H1 (cell line): Measurements from ENCODE around the gene RPS19. TPM values are rescaled to one million over a fixed set of nuclear protein-coding genes. Genes with fewer than 3 reads are reported as not detected.

Experiments used
- ASH2L ChIP-seq: fragments of 200-600, 300-600 bp; sonication (generic); IDR thresholded peaks from one replicate; pipeline ENCODE4 v1.7.1; 2017; ENCODE audit warnings: low read length
- BACH1 ChIP-seq: IDR thresholded peaks from 2 replicates; pipeline ENCODE4 v1.6.1; 2012; ENCODE audit warnings: low read length, improper control_type of control experiment
- CBX5 ChIP-seq: fragments of 300-800, 300-1000 bp; sonication (generic); IDR thresholded peaks from 2 replicates; pipeline ENCODE4 v1.7.1; 2016; ENCODE audit warnings: antibody characterized with exemption, low read length, low read depth
- CHD2 ChIP-seq: IDR thresholded peaks from 2 replicates; pipeline ENCODE4 v1.6.1; 2012; ENCODE audit warnings: low read length, improper control_type of control experiment
- CREB1 ChIP-seq: IDR thresholded peaks from 2 replicates; pipeline ENCODE4 v1.6.1; 2012; ENCODE audit warnings: inconsistent platforms
- E2F6 ChIP-seq: IDR thresholded peaks from 2 replicates; pipeline ENCODE4 v1.6.1; 2012; ENCODE audit warnings: inconsistent platforms
- EZH2 ChIP-seq: fragments of 200-600 bp; sonication (generic); IDR thresholded peaks from 2 replicates; pipeline ENCODE4 v1.7.1; 2012; ENCODE audit warnings: low read depth, mild to moderate bottlenecking, moderate library complexity, low read length, inconsistent platforms; ENCODE audit not compliant: severe bottlenecking
- FOSL1 ChIP-seq: IDR thresholded peaks from 2 replicates; pipeline ENCODE4 v1.6.1; 2011; ENCODE audit warnings: mild to moderate bottlenecking, low read depth, low read length, moderate library complexity; ENCODE audit not compliant: insufficient read depth
- HDAC2 ChIP-seq, 2 experiments: fragments of 300-600 bp in 1 of 2; sonication (generic) in 1 of 2; IDR thresholded peaks; 2 replicates each; pipeline ENCODE4 v1.6.1; 2011 to 2012; ENCODE audit warnings: low read depth in 2 of 2, low read length in 2 of 2, mild to moderate bottlenecking in 2 of 2, moderate library complexity in 2 of 2, borderline replicate concordance in 1 of 2, inconsistent platforms in 1 of 2
- HDAC6 ChIP-seq: IDR thresholded peaks from one replicate; pipeline ENCODE4 v1.7.1; 2012; ENCODE audit warnings: low read depth, mild to moderate bottlenecking, inconsistent platforms, low read length, moderate library complexity
- JUN ChIP-seq: IDR thresholded peaks from 2 replicates; pipeline ENCODE4 v1.6.1; 2011; ENCODE audit warnings: low read depth, mild to moderate bottlenecking, improper control_type of control experiment, low read length
- JUND ChIP-seq: IDR thresholded peaks from 2 replicates; pipeline ENCODE4 v1.6.1; 2011; ENCODE audit warnings: mild to moderate bottlenecking, improper control_type of control experiment, low read length
- KDM1A ChIP-seq: fragments of 200-600, 300-600 bp; sonication (generic); IDR thresholded peaks from 2 replicates; pipeline ENCODE4 v1.7.1; 2016; ENCODE audit warnings: mild to moderate bottlenecking, low read length, borderline replicate concordance
- KDM4A ChIP-seq: IDR thresholded peaks from one replicate; pipeline ENCODE4 v1.7.1; 2012; ENCODE audit warnings: low read depth, mild to moderate bottlenecking, moderate library complexity, low read length, inconsistent platforms; ENCODE audit not compliant: severe bottlenecking
- NRF1 ChIP-seq: IDR thresholded peaks from 2 replicates; pipeline ENCODE4 v1.6.1; 2011; ENCODE audit warnings: mild to moderate bottlenecking, low read depth, low read length, improper control_type of control experiment
- POLR2AphosphoS5 ChIP-seq: IDR thresholded peaks from 2 replicates; pipeline ENCODE4 v1.6.1; 2011; ENCODE audit warnings: low read depth, low read length
- RAD21 ChIP-seq, 2 experiments: IDR thresholded peaks in 1 of 2; conservative IDR thresholded peaks in 1 of 2; 2 replicates each; pipeline ENCODE4 v1.6.1; 2011; ENCODE audit warnings: low read depth in 2 of 2, low read length in 2 of 2, improper control_type of control experiment in 1 of 2, inconsistent platforms in 1 of 2, mild to moderate bottlenecking in 1 of 2, moderate library complexity in 1 of 2
- RFX5 ChIP-seq: IDR thresholded peaks from 2 replicates; pipeline ENCODE4 v1.6.1; 2011; ENCODE audit warnings: low read depth, low read length, improper control_type of control experiment, borderline replicate concordance
- RNF2 ChIP-seq: fragments of 200-900, 300-1000 bp; sonication (generic); IDR thresholded peaks from 2 replicates; pipeline ENCODE4 v1.7.1; 2016; ENCODE audit warnings: borderline replicate concordance, low read depth, mild to moderate bottlenecking, antibody characterized with exemption, low read length; ENCODE audit not compliant: poor library complexity, severe bottlenecking; ENCODE audit errors: missing control alignments
- SP2 ChIP-seq: IDR thresholded peaks from 2 replicates; pipeline ENCODE4 v1.6.1; 2012; ENCODE audit warnings: mild to moderate bottlenecking, low read length, inconsistent platforms
- TAF7 ChIP-seq: optimal IDR thresholded peaks from 2 replicates; pipeline ENCODE3; 2011; ENCODE audit warnings: low read depth, mild to moderate bottlenecking, inconsistent platforms, low read length, moderate library complexity, borderline replicate concordance
- USF2 ChIP-seq: IDR thresholded peaks from 2 replicates; pipeline ENCODE4 v1.6.1; 2011; ENCODE audit warnings: low read length, improper control_type of control experiment
- polyA plus RNA-seq, 7 experiments: library from polyadenylated mRNA; depleted of rRNA in 3 of 7; stranded (reverse) in 5 of 7; unstranded in 2 of 7; fragments of >200 nt in 5 of 7; fragments of 200-250 nt in 2 of 7; gene quantifications; 1 replicate in 5 of 7; 2 replicates in 1 of 7; 4 replicates in 1 of 7; pipeline versions ENCODE4 v1.2.1 to v1.2.3, GENCODE V29; 2011 to 2013; ENCODE audit warnings: missing spikeins in 2 of 7, mixed read lengths in 2 of 7
- total RNA-seq: library from RNA; stranded (reverse); fragmentation: NEBNext Ultra II Directional; extraction: Animal tissue kit (Norgen Biotek cat#: 25700); gene quantifications from 2 replicates; pipeline ENCODE4 v1.2.1, GENCODE V29; 2021

Gene RPS19
- total and polyA plus RNA-seq, 2 of the 8 experiments (the other 6 are each of a cell fraction or from before 2014, with no cell fraction given) = 2,817 to 5,751 TPM

- TF ChIP-seq RNF2 = no peak
- TF ChIP-seq NRF1 = no peak
- no peak for TF ChIP-seq KDM4A
- TF ChIP-seq HDAC2 (IDR thresholded peaks at IDR 0.05; ENCODE audit: borderline replicate concordance in 1 of 2, low read depth in 2 of 2, low read length in 2 of 2) = no peak
- no peak for TF ChIP-seq BACH1
- peak; percentile 86 for TF ChIP-seq POLR2AphosphoS5
- TF ChIP-seq EZH2 = no peak
- no peak for TF ChIP-seq TAF7
- TF ChIP-seq ASH2L = no peak
- TF ChIP-seq CREB1 = peak; percentile 55; the same call in 1 of the 2 replicates
- no peak for TF ChIP-seq USF2
- no peak for TF ChIP-seq KDM1A
- no peak for TF ChIP-seq RFX5
- TF ChIP-seq CHD2 = 0 out of 2 replicates have a peak, but pooled peaks have one; percentile 30
- no peak for TF ChIP-seq CBX5
- no peak for TF ChIP-seq JUND
- TF ChIP-seq FOSL1 = no peak
- no peak for TF ChIP-seq JUN
- no peak for TF ChIP-seq E2F6
- TF ChIP-seq RAD21 (IDR thresholded peaks at IDR 0.05 in 1 of 2, conservative IDR thresholded peaks at IDR 0.05 in 1 of 2; ENCODE audit: low read depth in 2 of 2, low read length in 2 of 2) = peak; percentile 86 to 90
- no peak for TF ChIP-seq SP2
- TF ChIP-seq HDAC6 = no peak
These were observed 13.0 kb downstream of the RPS19 start (continued) for GRCh38 chr19:41872775-41873647.
